Inferior parietal cortex (tissue), 1 donor: ENCODE measurements around the gene TMTC1.
A peak's percentile ranks its signal among the peaks of the same experiment; 100 is the strongest.

Source experiments
- DNase-seq: peaks from one replicate; pipeline ENCODE4 v3.0.0-alpha.2; 2016; ENCODE audit errors: extremely low spot score

TMTC1 gene

GRCh38 chr12:29711381-29711780 is 72.4 kb downstream of the TMTC1 start:
- no peak for DNase-seq

- DNase-seq = peak; percentile 35
Observed at GRCh38 chr12:29710104-29710503, 73.6 kb downstream of the TMTC1 start.

- no peak for DNase-seq
Observed at GRCh38 chr12:29709496-29710040, 74.2 kb downstream of the TMTC1 start.

GRCh38 chr12:29709054-29709453 is 74.7 kb downstream of the TMTC1 start:
- DNase-seq = no peak

GRCh38 chr12:29707846-29708245 is 75.9 kb downstream of the TMTC1 start:
- DNase-seq = no peak

- DNase-seq = no peak
Observed at GRCh38 chr12:29706311-29706710, 77.4 kb downstream of the TMTC1 start.

GRCh38 chr12:29703528-29703927 is 80.2 kb downstream of the TMTC1 start:
- DNase-seq = no peak

GRCh38 chr12:29702972-29703371 is 80.8 kb downstream of the TMTC1 start:
- DNase-seq = no peak

- DNase-seq = no peak
Observed at GRCh38 chr12:29702222-29702621, 81.5 kb downstream of the TMTC1 start.

GRCh38 chr12:29700761-29701481 is 82.8 kb downstream of the TMTC1 start:
- no peak for DNase-seq

- no peak for DNase-seq
Observed at GRCh38 chr12:29698756-29699155, 85.0 kb downstream of the TMTC1 start.

GRCh38 chr12:29695800-29696199 is 87.9 kb downstream of the TMTC1 start:
- no peak for DNase-seq

GRCh38 chr12:29695026-29695425 is 88.7 kb downstream of the TMTC1 start:
- no peak for DNase-seq

GRCh38 chr12:29694002-29694401 is 89.7 kb downstream of the TMTC1 start:
- no peak for DNase-seq

- no peak for DNase-seq
Observed at GRCh38 chr12:29692237-29692636, 91.5 kb downstream of the TMTC1 start.

GRCh38 chr12:29691161-29691854 is 92.4 kb downstream of the TMTC1 start:
- no peak for DNase-seq

GRCh38 chr12:29690728-29691127 is 93.0 kb downstream of the TMTC1 start:
- DNase-seq = no peak

GRCh38 chr12:29688914-29689313 is 94.8 kb downstream of the TMTC1 start:
- no peak for DNase-seq

- no peak for DNase-seq
Observed at GRCh38 chr12:29682088-29682487, 101.7 kb downstream of the TMTC1 start.

GRCh38 chr12:29681370-29681769 is 102.4 kb downstream of the TMTC1 start:
- no peak for DNase-seq

- no peak for DNase-seq
Observed at GRCh38 chr12:29676676-29677075, 107.1 kb downstream of the TMTC1 start.

- DNase-seq = no peak
Observed at GRCh38 chr12:29674463-29674862, 109.3 kb downstream of the TMTC1 start.

- DNase-seq = no peak
Observed at GRCh38 chr12:29673346-29673745, 110.4 kb downstream of the TMTC1 start.
